Renal pelvis (tissue), 4 donors: Measurements from ENCODE around the gene SH3RF3. TPM values are rescaled to one million over a fixed set of nuclear protein-coding genes. Genes with fewer than 3 reads are reported as not detected.

Source experiments
- DNase-seq: peaks from one replicate; pipeline ENCODE4 v3.0.0-alpha.2; 2013
- polyA plus RNA-seq, 3 donors: library from polyadenylated mRNA; unstranded; fragments of 120-200 nt; gene quantifications; one replicate each; pipeline ENCODE4 v1.2.1, GENCODE V29; 2013; ENCODE audit not compliant: insufficient read length in 3 of 3

The SH3RF3 gene
- polyA plus RNA-seq, 3 donors: 3.8 to 5.6 (median 5.6) TPM

- no peak for DNase-seq
These were observed 155.8 kb downstream of the SH3RF3 start for GRCh38 chr2:109284826-109285225.

- DNase-seq: no peak
These were observed 156.2 kb downstream of the SH3RF3 start for GRCh38 chr2:109285244-109285651.

DNA sequence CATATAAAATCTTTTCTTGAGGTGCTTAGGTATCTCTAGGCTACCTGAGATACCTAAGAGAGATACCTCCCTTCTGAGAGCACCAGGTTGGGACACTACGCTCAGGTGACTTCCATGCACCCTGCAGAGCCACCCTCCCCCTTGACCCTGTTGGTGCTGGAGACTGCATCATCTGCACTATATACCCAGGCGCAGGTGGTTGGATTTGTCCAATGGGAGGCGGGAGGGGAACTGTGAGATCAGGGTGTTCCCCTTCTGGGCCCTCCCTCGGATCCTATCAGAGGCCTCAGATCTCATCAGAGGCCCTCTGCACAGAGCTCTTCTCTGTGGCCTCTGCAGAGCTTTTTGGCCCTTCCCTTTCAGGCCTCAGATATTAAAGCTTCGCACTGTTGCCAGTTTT, 158.4 kb downstream of the SH3RF3 start:
- no peak for DNase-seq

- no peak for DNase-seq
These were observed 158.8 kb downstream of the SH3RF3 start for GRCh38 chr2:109287838-109288237.

- DNase-seq: no peak
These were observed 159.8 kb downstream of the SH3RF3 start for GRCh38 chr2:109288544-109289368.

DNA sequence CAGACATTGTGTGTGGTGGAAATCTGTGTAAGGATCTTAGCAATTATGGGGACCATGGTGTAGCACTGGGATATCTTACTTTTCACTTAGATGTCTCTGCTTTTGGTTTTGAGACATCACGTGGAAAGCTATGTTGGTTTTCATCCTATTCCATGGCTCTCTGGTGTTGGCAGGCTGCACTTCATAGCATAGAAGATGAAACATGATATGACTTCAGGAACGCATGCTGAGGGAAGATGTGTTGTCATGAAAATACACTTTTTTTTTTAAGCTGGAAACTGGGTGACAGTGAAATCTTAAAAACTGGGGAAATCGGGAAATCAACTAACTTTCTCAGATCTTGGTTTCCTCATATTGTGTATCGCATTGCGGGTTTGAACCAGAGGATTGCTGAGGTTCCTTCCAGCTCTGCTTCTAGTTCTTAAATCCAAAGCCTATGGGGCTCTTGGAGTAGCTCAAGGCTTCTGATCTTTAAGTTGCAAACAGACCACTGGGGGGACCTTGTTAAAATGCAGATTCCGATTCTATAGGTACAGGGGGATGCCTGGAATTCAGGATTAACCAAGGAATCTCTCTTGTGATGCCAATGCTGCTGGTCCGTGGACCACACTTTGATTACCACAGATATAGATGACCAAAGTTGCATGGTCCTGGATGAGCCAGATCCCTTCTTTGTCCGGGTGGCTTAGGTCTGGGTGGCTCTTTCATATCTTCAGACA, 160.7 kb downstream of the SH3RF3 start:
- no peak for DNase-seq

DNA sequence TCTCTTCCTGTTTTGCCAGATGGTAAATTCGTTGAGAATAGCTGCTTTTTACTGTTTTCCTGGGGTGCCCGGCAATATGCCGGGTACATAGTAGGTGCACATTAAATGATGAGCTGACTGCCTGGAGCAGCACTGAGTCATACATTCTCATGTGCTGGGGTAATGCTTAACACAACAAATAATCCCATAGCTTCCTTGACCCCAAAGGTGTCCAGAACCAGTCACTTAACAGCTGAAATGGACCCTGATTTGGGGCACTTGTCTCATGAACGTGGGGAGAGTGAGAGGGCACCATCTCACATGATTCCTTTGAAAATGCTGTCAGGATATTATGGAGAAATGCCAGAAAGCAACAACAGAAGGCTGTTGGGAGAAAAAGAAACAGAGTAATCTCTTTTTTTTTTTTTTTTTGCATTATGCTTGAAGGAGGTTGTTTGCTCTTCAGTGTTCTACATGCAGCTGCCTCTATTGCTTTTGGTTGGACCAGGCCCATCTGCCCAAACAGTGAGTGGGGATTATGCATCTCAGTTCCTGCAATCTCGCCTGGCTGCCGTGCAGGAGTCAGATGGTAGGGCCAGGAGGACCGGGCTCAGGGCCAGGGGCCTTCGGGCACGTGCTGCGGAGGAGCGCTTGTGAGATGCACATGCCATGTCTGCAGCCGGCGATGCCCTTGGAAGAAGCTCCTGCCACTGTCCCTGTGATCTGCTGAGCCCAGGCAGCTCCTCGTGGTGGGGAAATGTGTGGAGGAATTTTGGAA, 162.1 kb downstream of the SH3RF3 start:
- DNase-seq: no peak

DNA sequence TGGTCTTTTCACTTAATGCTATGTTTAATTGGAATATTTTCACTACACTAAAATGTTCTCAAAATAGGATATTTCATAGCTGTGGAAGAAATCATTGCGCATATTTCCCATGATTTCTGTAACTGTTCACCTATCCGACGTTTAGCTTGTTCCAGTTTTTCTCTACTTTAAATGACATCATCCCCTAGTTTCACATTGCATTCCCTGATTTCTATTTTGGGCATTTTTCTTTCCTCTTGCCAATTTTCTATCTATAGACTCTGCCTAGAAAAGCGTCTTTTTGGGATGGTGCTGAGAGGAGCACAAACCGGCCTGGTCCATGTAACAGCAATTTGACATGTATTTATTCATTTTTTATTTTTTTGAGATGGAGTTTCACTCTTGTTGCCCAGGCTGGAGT, 163.4 kb downstream of the SH3RF3 start:
- no peak for DNase-seq

GRCh38 chr2:109293663-109294062, 164.7 kb downstream of the SH3RF3 start:
- DNase-seq: no peak

DNA sequence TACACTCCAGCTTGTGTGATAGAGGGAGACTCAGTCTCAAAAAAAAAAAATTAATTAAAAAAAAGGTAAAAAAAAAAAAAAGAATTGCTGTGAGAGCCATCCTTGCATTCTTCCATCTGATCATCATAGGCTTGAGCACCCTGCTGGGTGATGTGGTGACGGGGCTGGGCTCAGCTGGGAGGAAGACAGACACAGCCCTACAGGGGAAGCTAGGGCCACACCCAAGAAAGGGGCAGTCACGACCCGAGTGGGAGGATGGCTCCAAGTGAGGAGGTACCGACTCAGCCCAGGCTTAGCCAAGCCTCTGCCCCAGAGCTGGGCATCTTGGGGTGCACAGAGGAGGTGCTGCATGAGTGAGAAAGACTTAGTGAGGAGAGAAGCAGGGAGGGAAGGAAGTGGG, 165.5 kb downstream of the SH3RF3 start:
- DNase-seq: no peak

DNA sequence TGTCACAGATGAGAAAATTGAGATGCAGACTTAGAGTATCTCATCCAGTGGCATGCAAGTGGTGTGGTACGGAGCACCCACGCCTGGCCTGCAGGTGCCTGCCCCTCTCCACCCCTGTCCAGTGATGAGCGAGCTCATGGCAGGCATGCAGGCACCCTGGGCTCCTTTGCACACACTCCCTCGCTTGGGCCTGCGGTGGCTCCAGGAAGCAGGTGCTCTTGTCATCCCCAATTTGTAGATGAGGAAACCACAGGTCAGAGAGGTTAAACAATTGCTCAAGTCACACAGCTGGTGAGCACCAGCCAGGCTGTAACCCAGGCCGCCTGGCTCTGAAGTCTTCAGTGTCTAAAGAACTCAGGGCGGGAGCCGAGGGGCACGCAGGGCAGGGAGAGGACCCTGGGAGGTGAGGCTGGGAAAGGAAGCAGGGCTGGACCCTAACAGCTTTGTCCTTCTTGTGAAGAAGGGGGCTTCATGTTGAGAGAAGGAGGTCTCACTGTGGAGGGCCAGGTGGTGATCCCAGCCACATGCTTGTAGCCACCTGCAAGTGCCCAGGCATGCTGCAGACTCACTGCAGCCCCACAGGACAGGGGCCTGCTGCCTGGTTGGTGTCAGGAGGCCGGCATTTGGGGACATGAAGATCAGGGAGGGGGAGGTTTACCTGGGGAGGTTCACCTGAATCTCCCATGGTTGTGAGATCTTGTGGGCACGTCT, 166.2 kb downstream of the SH3RF3 start:
- DNase-seq: no peak

DNA sequence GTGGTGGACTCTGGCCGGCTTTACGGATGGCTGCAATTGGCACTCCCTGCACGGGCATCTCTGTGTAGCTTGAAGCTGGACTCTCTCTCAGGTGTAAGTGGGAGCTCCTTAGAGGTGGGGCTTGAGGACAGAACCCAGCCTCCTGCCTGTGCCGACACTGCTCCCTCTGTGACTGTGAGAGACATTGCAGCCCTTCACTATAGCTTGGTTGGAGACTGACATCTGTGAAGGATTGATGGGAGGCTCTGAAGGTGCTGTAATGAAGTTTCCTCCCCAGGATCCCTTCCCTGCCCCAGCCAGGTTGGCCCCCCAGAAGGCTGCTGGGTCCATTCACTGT, 166.7 kb downstream of the SH3RF3 start:
- no peak for DNase-seq

DNA sequence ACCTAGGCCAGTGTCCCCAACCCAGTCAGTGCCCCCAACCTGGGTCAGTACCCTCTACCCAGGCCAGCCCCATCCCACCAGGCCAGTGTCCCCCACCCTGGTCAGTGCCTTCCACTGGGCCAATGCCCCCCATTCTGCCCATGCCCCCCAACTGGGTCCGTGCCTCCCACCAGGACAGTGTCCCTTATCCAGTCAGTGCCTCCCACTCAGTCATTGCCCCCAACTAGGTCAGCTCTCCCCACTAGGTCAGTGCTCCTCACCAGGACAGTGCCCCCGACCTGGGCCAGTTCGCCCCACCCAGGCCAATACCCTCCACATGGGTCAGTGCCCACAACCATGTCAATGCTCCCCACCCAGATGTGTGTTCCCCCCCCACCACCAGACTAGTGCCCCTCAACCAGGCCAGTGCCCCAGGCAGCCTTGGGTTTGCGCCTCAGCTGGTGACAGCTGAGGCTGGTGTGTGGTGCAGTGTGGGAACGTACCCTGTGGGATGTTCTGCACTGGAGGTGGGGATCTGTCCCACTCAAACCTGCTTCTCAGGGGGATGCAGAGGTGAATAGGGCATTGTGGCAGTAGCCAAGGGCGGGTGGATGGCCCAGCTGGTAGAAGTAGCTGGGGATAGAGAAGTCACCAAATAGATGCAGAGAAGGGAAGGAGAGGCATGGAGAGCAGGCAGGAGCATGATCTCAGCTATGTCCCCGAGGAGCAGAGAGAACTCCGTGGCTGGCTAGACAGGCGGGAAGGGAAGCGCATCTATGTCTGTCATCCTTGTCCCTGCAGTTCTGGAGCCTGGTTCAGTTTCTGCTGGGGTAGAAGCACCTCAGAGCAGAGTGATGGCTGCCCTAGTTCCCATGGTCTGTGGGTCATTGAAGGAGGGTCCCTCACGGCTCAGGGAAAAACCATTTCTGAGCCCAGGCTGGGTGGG, 168.8 kb downstream of the SH3RF3 start:
- DNase-seq: no peak

- DNase-seq: no peak
These were observed 169.8 kb downstream of the SH3RF3 start for GRCh38 chr2:109298851-109299250.

DNA sequence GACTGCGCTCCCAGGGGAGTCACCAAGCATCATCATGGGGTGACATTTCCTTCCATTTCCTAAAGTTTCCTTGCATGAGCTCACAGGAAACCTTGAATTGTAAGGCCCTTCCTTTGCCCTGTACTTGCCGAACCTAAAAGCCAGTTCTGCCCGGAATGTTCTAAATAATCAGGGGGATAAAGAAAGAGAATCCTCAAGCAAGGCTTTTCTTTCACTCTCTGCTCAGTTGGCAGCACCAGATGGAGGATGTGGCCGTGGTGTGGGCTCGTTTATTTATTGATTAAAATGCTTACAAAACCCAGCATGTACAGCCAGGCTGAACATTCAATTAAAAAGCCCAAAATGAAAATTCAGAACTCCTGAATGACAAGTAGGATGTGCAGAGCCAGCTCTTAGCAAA, 170.5 kb downstream of the SH3RF3 start:
- no peak for DNase-seq

DNA sequence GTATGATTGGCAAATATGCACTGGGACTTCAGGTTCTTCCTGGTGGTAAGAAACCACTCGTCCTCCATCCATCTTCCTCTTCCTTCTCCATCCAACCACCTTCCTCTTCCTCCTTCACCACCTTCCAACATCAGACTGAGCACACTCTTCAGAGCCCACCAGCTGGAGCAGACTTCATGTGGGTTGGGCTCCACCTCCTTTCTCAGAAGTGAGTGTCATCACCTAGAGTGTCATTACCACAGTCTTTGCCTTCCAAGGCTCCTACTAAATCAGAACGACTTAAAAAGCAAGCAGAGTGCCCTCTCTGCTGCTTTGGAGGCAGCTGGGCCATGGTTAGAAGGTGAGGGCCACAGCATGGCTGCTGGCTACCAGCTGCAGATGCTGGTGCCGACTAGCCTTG, 171.6 kb downstream of the SH3RF3 start:
- DNase-seq: no peak

DNA sequence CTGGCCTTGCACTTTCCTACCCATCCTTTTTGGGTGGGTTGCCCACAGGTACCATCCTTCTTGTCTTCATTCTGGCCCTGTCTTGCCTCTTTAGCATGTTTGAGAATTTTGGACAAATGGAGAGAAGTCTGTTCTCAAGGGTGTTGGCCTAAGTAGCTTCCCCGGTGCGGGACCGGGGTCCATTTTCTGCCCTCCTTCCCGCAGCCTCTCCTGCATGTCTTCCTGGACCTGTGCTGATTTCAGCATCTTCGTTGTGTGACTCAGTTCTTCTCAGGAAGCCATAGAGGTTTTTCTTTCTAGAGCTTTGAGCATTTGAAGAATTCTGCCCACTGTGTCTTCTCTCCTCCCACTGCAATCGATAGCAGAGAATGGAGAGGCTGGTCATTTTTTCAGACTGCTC, 172.7 kb downstream of the SH3RF3 start:
- DNase-seq: no peak

DNA sequence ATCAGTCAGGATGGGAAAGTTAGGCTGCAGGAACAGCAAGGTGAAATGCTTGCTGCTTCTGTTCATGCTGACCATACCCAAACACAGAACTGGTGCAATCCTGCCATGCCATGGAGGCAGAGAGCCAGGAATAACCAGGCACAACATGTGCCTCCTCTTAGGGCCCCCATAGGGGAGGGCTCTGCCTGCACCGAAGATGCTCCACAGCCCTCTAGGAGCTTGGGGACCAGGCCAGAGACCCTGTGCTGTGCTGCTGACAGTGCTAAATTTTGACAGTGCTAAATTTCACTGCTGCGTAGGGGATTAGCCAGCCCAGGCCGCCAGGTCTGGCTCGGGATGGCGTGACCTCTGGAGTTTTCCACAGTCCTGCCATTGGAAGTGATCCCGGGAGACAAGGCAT, 173.3 kb downstream of the SH3RF3 start:
- DNase-seq: no peak

- no peak for DNase-seq
These were observed 175.2 kb downstream of the SH3RF3 start for GRCh38 chr2:109304242-109304641.

GRCh38 chr2:109304731-109305470, 175.9 kb downstream of the SH3RF3 start:
- DNase-seq: no peak
